KBM-7 (cell line): ENCODE results near the gene NCS1.

Source experiments
- DNase-seq: peaks from one replicate; pipeline ENCODE4 v3.0.0-alpha.2; 2015
- in situ Hi-C: fragments of 300-500 bp; cut with MboI; formaldehyde crosslinking; loops from 2 replicates; pipeline ENCODE4 v1.14.3; 2020; ENCODE audit warnings: low sequenced_read_pairs, low pct_unique_long_range_greater_than_20kb, mixed read lengths

NCS1 gene

DNA sequence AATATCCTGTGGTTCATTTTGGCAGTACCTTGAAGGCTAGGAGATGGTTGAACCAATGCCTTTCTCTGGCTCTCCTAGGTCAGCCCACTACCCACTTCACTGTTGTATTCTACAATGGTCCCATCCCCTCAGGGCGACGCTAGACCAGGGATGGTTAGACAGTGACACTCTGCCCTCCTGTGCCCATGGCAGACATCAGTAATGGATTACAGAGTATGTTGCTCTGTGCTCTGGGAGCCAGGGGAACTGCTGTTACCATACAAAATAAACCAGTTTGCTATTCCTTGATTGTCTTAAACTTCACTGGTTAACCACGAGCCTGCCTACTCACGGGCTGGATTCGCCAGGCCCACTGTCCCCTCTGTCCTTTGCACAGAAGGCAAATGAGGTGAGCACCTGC, 33.7 kb downstream of the NCS1 start:
- DNase-seq = no peak
- in situ Hi-C loops = no loop called here

DNA sequence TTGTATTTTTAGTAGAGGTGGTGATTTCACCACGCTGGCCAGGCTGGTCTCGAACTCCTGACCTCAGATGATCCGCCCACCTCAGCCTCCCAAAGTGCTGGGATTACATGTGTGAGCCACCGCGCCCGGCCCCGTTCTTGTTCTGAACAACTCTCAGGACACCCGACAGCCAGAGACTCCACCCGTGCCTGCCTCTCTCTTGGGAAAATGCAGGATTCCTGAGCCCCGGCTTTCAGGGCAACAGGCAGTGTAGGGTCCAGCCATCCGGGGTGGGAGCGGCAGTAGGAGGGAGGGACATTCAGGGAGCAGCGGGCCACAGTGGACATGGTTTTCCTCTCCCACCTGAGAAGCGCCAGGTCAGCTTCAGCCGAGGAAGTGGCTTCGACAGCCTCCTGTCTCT, 34.4 kb downstream of the NCS1 start:
- in situ Hi-C loops = no loop called here

DNA sequence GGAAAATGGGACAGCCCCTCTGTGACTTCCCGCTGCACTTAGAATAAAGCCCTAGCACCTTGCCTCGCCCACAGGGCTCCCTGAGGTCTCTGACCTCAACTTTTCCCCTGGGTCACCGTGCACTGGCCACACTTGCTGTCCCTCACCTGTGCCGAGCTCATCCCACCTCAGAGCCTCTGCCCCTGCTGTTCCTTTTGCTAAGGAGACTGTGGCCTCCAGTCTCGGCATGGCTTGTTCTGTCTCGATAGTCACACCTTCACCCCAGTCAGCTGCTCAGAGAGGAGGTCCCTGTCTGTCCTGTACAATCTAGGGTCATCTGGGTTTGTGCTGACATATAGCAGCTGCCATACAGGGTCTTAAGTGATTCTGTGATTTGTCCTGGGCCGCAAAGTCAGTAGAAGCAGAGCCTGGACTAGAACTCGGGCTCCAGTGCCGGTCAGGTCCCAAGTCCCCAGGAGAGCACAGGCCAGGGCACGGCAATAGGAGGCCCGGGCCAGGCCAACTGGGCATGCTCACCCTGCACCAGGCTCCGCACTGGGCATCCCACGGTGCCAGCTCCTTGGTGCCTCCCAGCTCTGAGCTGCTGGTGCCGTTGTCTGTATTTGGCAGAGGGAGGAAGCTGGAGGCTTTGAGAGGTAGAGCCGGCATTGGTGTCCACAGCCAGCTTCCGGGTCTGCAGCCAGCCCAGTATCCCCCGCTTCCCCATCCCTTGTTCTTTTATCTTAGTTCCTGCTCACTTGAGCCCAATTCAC, 35.2 kb downstream of the NCS1 start:
- DNase-seq = no peak
- in situ Hi-C loops = no loop called here

More for the DNA sequence above, 34.4 kb downstream of the NCS1 start:
- no peak for DNase-seq

DNA sequence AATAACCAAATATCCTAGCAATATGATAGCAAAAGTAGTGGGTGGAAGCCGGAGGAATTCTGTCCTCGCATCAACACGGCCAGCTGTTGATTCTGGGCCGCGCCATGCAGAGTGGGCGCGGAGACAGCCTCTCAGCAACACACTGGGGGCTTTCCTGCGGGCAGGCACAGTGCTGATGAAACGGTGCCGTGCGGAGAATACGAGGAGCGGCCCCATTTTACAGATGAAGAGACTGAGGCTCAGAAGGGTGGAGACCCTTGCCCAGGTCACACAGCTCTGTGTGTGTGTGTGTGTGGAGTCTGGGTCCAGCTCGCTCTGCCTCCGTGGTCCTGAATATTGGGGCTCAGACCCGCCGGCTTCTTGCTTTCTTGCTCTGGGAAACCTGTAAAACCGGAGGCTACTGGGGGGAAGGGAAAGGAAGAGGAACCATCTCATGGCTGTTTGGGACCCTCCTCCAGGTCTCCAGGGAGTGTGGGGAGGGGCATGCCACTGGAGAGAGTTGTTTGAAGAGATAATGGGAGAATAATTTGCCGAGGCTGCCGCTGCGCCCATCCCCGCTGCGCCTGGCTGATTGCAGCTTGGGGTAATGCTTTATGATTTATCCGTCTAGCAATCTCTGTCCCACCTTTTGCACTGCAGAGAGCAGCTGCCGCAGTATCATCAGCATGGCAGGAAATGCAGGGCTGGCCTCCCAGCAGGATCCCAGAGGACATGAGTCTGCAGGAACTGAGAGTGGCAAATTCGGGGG, 36.6 kb downstream of the NCS1 start:
- in situ Hi-C loops = no loop called here
- DNase-seq = peak; percentile 65

DNA sequence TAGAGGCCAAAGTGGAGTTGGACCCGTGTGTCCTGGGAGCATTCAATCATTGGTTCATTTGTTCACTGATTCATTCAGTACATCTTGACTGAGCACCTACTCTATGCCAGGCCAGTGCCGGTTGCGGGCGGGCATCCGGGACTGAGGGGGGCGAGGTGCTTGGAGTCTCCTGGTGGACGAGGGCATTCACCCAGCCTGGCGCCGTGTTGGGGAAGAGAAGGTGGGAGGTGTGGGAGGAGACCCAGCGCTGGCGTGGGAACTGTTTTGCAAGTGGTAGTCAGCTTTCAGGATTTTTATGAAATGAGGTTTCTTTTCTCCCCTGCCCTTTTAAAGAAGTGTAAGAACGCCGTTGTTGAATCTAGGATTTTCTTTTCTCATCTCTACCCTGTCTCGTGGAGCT, 37.2 kb downstream of the NCS1 start:
- DNase-seq = no peak
- in situ Hi-C loops = no loop called here

DNA sequence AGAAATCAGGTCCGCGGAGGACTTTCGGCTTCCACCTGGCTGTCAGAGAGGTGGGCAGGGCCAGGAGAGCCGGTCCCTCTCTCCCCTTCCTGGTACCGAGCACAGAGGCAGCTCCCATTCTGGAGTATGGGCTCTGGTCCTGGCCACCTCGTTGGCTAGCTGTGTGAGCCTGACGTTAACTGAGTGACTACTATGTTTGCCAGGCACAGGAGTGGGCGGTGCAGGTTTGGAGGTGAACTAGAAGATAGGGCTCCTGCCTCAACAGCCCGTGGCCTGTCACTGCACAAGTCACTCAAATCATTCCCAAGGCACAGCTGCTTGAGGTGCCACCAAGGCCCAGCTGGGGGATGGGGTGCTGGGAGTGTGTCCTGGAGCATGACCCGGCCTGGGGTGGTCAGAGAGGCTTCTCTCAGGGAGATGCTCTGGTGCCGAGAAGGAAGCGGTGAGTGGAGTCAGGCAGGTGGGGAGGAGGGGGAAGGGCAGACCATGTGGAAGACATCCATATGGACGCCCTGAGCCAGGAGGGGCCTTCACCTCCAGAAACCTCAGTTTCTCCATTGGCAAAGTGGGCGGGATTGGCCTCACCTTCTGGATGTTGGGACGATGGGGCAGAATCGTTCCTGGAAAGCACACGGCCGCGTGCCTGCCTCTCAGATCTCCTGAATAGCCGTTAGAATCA, 39.5 kb downstream of the NCS1 start:
- DNase-seq = no peak
- in situ Hi-C loops = no loop called here

DNA sequence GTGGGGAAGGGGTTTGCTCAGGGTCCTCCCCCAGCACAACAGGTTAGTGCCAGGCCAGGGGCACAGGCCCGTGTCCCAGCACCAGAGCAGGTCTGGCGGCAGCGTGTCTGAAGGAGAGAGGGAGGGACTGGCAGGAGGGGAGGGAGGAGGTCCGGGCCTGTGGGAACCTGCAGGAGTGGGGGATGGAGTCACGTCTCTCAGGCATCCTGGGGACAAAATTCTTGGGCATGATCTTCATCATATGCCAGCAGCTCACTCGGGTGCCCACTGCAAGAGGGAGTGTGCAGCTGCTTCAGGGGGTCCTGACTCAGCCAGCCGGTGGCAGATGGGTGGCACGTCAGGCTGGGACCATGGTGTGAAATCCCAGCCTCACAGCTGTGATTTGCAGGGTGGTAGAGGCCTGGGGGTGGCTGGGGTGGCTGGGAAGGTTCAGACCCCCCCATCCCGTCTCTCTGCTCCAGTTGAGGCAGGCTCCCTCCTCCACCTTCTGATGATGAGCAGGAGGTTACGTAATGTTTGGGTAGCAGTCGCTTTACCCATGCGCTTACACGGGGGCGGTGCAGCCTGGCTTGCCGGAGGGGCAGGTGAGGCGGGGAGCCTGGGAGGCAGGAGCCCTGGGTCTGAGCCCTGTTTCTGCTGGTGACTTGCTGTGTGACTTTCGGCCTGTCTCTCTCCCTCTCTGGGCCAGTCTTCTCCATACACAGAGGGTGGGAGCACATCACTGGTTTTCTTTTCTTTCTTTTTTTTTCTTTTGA, 40.5 kb downstream of the NCS1 start:
- in situ Hi-C loops = no loop called here
- DNase-seq = no peak

DNA sequence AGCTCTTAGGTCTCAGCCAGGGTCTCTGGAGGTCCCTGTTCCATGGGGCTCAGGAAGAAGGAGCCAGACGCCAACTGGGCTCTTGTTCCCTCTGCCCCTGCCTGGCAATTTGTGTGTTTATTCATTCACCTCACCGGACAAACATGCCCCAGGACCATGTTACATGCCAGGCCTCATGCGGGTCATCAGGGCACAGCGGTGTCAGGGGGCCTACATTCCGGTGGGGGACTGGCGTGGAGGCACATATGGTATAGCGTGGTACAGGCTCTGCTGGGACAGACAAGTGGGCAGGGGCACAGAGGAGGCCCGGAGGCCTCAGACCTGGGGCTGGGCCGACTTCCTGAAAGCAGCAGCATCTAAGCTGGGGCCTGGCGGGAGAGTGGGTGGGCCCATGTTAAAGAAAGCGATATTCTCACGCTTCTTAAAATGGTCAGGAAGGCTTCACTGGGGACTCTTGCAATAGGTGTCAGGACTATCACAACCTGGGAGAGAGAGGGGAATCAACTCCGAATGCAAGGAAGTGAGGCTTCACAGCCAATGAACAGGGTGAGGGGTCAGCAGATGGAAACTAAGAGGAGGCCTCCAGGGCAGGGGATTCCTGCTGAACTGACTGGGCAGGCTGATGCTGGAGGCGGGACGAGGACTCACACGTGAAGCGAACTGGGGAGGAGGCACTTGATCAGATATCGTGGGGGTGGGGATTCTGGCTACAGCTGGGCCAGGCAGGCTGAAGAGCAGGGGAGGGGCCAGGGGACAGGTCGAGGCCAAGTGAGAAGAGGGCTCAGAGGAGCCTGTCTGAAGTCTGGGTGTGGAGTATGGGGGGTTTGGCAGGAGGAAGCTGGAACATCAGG, 41.9 kb downstream of the NCS1 start:
- in situ Hi-C loops = no loop called here
- DNase-seq = no peak

DNA sequence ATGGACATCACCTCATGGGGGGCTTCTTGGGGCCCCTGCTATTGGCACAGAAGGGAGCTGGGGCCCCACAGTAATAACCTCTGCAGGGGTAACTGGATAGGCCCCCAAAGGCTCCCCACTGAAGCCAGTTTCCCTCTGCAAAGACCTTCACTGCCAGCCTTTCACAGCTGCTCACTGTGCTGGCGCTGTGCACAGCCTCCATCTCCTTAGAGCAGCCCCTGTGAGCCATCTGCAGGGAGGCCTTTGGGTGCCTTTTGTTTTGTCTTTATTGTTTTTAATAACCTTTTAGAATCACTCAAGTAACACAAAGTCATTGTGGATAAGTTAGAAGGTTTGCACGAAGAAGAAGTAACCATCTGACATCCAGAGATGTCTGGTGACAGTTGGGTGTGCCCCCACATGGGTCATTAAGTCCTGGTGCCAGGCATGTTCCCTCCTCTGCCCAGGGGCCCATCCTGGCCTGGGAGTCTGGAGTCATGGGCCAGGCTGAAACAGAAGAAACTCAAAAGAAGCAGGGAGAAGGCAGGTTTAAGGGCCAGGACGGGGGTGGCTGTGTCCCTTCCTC, 42.7 kb downstream of the NCS1 start:
- in situ Hi-C loops = no loop called here
- no peak for DNase-seq

DNA sequence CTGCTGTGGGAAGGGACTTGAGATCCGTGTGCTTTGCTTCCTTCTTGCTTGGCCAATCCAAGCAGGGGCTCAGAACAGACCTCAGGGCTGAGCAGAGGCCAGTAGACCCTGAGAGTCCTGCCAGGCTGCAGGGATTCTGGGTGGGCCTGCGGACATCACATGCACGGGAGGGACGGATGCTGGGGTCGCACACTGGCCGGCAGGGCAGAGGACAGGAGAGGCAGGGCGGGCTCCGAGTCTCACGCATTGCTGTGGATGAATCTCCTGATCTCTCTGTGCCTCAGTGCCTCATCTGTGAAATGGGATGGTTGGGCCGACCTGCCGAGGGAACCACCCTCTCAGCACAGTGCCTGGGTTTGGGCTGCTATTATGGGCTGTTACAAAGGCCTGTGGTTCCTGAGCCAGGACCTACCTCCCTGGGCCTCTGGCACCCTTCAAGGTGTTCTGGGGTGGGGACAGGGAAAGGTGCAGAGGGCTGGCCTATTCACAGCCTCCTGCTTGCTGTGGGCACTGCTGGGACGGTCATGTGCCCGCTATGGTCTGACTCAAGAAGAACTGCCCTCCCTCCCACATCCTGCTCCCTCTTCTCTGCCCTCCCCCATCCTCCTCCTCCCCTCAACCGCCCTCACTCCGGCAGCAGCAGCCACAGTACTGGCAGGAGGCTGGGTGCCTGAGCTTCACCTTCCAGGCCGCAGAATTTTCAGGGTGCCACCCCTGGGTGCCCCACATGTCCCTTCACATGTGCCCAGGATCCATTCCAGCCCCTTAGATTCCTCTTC, 43.3 kb downstream of the NCS1 start:
- peak; percentile 16 for DNase-seq
- in situ Hi-C loops = no loop called here

DNA sequence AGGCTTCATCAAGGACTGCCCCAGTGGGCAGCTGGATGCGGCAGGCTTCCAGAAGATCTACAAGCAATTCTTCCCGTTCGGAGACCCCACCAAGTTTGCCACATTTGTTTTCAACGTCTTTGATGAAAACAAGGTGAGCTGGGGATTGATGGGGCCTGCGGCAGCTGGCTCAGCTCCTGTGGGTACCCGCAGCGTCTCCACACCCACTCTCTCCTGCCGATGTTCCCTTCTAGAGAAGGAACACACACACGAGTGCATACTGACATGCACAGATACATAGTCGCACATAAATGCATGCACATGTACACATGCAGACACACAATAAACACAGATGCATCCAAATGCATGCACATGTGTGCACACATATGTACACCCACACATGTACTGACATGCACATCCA, 45.6 kb downstream of the NCS1 start:
- in situ Hi-C loops = no loop called here
- no peak for DNase-seq

DNA sequence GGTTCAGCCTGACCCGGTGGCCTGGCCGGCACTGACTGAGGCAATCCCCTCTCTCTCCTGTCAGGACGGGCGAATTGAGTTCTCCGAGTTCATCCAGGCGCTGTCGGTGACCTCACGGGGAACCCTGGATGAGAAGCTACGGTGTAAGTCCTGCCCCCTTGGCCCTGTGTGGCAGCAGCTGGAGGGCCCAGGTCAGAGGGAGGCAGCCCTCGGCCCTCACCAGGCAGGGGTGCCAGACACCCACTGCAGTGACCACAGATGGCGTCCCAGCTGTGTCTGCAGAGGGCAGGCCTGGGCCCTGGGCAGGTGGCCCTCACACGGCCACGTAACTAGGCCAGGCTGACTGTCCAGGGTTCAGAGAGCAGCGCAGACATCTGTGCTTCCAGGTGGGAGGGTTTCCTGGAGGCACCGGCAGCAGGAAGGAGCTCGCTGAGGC, 47.5 kb downstream of the NCS1 start:
- in situ Hi-C loops = no loop called here
- no peak for DNase-seq

DNA sequence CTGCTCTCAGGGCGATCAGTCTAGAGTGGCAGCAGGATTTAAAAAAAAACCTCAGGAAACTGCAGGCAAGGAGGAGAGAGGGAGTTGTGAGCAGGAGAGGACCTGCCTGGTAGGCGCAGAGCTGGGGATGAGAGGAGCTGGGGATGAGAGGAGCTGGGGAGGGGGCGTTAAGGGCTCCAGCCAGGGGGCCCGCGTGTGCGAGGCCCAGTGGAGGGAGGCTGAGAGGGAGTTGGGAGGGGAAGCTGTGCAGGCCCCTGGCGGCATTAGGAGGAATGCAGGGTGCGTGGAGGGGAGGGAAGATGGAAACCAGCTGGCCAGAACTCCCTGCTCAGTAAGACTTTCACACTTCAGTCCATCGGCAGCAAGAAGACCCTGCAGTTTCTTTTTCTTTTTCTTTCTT, 48.1 kb downstream of the NCS1 start:
- in situ Hi-C loops = no loop called here
- DNase-seq = no peak

DNA sequence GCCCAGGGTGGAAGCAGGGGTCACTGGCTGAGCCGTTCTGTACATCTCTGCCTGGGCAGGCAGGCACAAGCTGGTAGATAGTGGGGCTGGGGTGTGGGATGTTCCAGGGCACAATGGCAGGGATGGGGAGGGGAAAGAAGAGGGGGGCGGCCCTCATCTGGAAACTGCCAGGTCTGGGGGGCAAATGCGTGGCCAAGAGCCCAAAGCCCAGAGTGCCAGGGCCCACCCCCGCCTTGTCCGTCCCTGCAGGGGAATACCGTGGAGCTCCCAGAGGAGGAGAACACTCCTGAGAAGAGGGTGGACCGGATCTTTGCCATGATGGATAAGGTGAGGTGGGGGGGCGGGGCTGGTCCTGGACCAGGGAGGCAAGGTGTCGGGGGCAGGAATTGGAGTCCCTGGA, 50.6 kb downstream of the NCS1 start:
- DNase-seq = no peak
- in situ Hi-C loops = no loop called here

DNA sequence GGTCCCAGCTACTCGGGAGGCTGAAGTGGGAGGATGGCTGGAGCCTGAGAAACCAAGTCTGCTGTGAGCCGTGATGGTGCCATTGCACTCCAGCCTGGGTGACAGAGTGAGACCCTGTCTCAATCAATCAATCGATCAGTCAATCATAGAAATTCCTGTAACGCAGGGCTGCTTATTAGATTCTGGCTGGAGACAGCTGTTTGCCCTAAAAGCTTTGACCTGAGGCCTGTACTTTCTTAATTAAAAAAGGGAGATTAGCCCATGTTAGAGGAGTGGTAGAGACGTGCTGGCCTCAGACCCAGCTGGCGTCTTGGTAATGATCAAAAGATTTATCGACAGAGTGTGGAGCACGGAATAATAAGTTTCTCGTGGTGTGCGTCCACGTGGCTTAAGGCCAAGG, 52.9 kb downstream of the NCS1 start:
- no peak for DNase-seq
- in situ Hi-C loops = no loop called here

DNA sequence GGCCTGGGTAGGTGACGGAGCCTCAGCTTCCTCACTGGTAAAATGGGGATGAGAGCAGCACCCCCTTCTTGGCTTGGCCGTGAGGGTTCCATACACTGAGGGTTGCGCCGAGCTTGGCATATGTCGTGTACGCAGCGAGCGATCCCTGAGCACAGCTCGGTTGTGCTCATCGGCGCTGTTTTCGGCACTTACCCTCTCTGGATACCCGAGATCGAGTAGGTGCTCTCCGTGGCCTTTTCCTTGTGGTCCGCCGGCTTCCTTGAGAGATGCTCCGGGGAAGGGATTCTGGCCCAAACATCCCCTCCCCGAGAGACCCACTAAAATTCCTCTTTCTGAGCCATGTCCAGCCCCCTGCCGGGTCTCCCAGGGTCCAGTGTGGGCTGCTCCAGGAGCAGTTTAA, 53.4 kb downstream of the NCS1 start:
- DNase-seq = no peak
- in situ Hi-C loops = no loop called here

DNA sequence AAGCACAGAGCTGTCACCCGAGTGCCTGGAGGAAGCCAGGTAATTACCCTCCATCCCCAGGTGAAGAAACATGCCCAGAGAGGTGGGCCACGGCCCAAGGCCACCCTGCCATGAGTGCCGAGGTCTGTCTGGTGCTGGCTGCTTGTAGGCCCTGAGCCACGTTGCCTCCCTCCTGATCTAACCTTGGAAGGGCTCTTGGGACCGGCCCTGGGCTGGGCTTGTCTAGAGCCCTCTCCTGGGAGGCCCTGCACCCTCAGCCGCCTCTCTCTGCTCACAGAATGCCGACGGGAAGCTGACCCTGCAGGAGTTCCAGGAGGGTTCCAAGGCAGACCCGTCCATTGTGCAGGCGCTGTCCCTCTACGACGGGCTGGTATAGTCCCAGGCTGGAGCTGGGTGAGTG, 53.9 kb downstream of the NCS1 start:
- in situ Hi-C loops = no loop called here
- no peak for DNase-seq

DNA sequence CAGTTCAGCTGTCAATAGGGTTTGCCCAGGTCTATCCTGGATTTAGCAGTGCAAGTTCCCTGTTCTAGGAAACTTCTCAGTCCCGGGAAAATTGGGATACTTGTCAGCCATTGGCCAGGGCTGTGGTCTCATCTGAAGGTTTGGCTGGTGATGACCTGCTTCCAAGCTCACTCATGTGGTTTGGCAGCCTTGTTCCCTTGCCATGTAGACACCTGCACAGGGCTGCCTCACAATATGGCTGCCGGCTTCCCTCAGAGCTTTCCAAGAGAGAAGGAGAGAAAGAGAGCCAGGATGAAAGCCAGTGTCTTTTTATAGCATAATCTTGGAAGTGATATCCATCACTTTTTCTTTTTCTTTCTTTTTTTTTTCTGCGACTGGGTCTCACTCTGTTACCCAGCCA, 55.6 kb downstream of the NCS1 start:
- DNase-seq = no peak
- in situ Hi-C loops = no loop called here
